HG03469 (cell line): ENCODE results near the gene ACSL3.

Experiments used
- ATAC-seq: cut with Tn5 transposase; IDR thresholded peaks from one replicate; pipeline ENCODE4 v1.9.1; 2021; ENCODE audit warnings: mild to moderate bottlenecking, moderate library complexity, moderate number of reproducible peaks; ENCODE audit not compliant: unreplicated experiment

The ACSL3 gene

GRCh38 chr2:222878877-222879603 is 18.2 kb downstream of the ACSL3 start:
- ATAC-seq, result no peak

- ATAC-seq, result no peak
These were observed 18.7 kb downstream of the ACSL3 start for GRCh38 chr2:222879604-222879933.

- ATAC-seq, result no peak
These were observed 21.7 kb downstream of the ACSL3 start for GRCh38 chr2:222882484-222882928.

- ATAC-seq, result no peak
These were observed 22.6 kb downstream of the ACSL3 start for GRCh38 chr2:222883420-222883819.

GRCh38 chr2:222884114-222884771 is 23.4 kb downstream of the ACSL3 start:
- ATAC-seq, result no peak

- no peak for ATAC-seq
These were observed 24.1 kb downstream of the ACSL3 start for GRCh38 chr2:222884805-222885424.

GRCh38 chr2:222887124-222887523 is 26.3 kb downstream of the ACSL3 start:
- ATAC-seq, result no peak

- no peak for ATAC-seq
These were observed 27.9 kb downstream of the ACSL3 start for GRCh38 chr2:222888716-222889115.

- no peak for ATAC-seq
These were observed 31.1 kb downstream of the ACSL3 start for GRCh38 chr2:222891890-222892289.

GRCh38 chr2:222892321-222892720 is 31.5 kb downstream of the ACSL3 start:
- ATAC-seq, result no peak

GRCh38 chr2:222892761-222893160 is 31.9 kb downstream of the ACSL3 start:
- ATAC-seq, result no peak

- no peak for ATAC-seq
These were observed 32.9 kb downstream of the ACSL3 start for GRCh38 chr2:222893716-222894115.

GRCh38 chr2:222895144-222895543 is 34.3 kb downstream of the ACSL3 start:
- no peak for ATAC-seq

GRCh38 chr2:222897898-222898297 is 37.1 kb downstream of the ACSL3 start:
- no peak for ATAC-seq

GRCh38 chr2:222899413-222900181 is 38.8 kb downstream of the ACSL3 start:
- ATAC-seq, result no peak

GRCh38 chr2:222900354-222900753 is 39.5 kb downstream of the ACSL3 start:
- ATAC-seq, result no peak

- ATAC-seq, result no peak
These were observed 41.8 kb downstream of the ACSL3 start for GRCh38 chr2:222902660-222903059.

- peak; percentile 87 for ATAC-seq
These were observed 42.7 kb downstream of the ACSL3 start for GRCh38 chr2:222903234-222904220.

- ATAC-seq, result no peak
These were observed 43.9 kb downstream of the ACSL3 start for GRCh38 chr2:222904557-222905258.

GRCh38 chr2:222907048-222907447 is 46.2 kb downstream of the ACSL3 start:
- no peak for ATAC-seq
